Gastroesophageal sphincter (tissue), 4 donors: Measurements from ENCODE around the gene SPATS2L. TPM values are rescaled to one million over a fixed set of nuclear protein-coding genes. Genes with fewer than 3 reads are reported as not detected.

Experiments
- ATAC-seq: fragments of 150-250 bp; one replicate; pipeline ENCODE4 v1.9.1; 2016; ENCODE audit warnings: mild to moderate bottlenecking, moderate library complexity
- H3K27ac ChIP-seq, 4 donors: fragments of 200-600 bp; sonication (generic) in 3 of 4; 1 replicate in 3 of 4; 2 replicates in 1 of 4; pipeline ENCODE4 v1.5.1; 2016 to 2019
- H3K27me3 ChIP-seq: fragments of 200-600 bp; sonication (generic); one replicate; pipeline ENCODE4 v1.5.1; 2019
- H3K36me3 ChIP-seq, 2 donors: fragments of 200-600 bp; sonication (generic); one replicate each; pipeline ENCODE4 v1.5.1; 2019; ENCODE audit warnings: control low read depth in 1 of 2
- H3K4me1 ChIP-seq, 3 donors: fragments of 200-600 bp; sonication (generic); 1 replicate in 2 of 3; 2 replicates in 1 of 3; pipeline ENCODE4 v1.5.1; 2016 to 2019; ENCODE audit warnings: control low read depth in 2 of 3
- H3K4me3 ChIP-seq, 2 donors: fragments of 200-600 bp; sonication (generic); one replicate each; pipeline ENCODE4 v1.5.1; 2019; ENCODE audit warnings: mild to moderate bottlenecking in 1 of 2, moderate library complexity in 1 of 2
- H3K9me3 ChIP-seq, 3 donors: fragments of 200-600 bp; sonication (generic); one replicate each; pipeline ENCODE4 v1.5.1; 2017 to 2019; ENCODE audit warnings: control low read depth in 2 of 3
- EP300 ChIP-seq: sonication (generic); formaldehyde crosslinking; IDR thresholded peaks from one replicate; pipeline ENCODE4 v1.6.1; 2017; ENCODE audit warnings: antibody characterized with exemption, mild to moderate bottlenecking
- POLR2A ChIP-seq, 2 donors: fragments of 450-650 bp; IDR thresholded peaks; one replicate each; pipeline ENCODE4 v1.6.1; 2017; ENCODE audit warnings: antibody characterized with exemption in 2 of 2, mild to moderate bottlenecking in 2 of 2, moderate library complexity in 1 of 2
- POLR2AphosphoS5 ChIP-seq: sonication (generic); formaldehyde crosslinking; IDR thresholded peaks from one replicate; pipeline ENCODE4 v1.6.1; 2017; ENCODE audit warnings: antibody characterized with exemption
- WGBS, 2 donors: methylation state at CpG; one replicate each; pipeline ENCODE4 v1.1.5; 2018; ENCODE audit warnings: low coverage in 1 of 2; 5-methylcytosine and 5-hydroxymethylcytosine counted together
- total RNA-seq, 4 donors: library from RNA; depleted of rRNA; stranded (reverse); fragments of >200 nt; gene quantifications; one replicate each; pipeline ENCODE4 v1.1.0, GENCODE V29; 2016
- TF ChIP-seq, protein P1 (sequence below), 4 experiments: fragments of 200-600 bp in 2 of 4; fragments of 450-650 bp in 2 of 4; sonication (generic) in 1 of 4; IDR thresholded peaks; one replicate each; pipeline ENCODE4 v1.5.1; 2017 to 2019; ENCODE audit warnings: antibody characterized with exemption in 4 of 4, mild to moderate bottlenecking in 2 of 4, moderate library complexity in 2 of 4

SPATS2L gene
- total RNA-seq, 4 donors from 2014 or later = 50.6 to 120 (median 91.5) TPM

GRCh38 chr2:200310545-200310971, 4.1 kb downstream of the SPATS2L start:
- Histone ChIP-seq H3K36me3 (no peaks in the 10 kb centered on the region), H3K27ac (no peak overlapping the region), H3K27me3 (no peaks in the 10 kb centered on the region), H3K4me3 (no peak overlapping the region), H3K4me1 (peaks cover 0 to 52% (median 3%) of the 10 kb centered on the region in 3 donors), H3K9me3 (no peaks in the 10 kb centered on the region)
- no peak for TF ChIP-seq EP300
- no peak for TF ChIP-seq POLR2AphosphoS5
- TF ChIP-seq, protein P1, sequence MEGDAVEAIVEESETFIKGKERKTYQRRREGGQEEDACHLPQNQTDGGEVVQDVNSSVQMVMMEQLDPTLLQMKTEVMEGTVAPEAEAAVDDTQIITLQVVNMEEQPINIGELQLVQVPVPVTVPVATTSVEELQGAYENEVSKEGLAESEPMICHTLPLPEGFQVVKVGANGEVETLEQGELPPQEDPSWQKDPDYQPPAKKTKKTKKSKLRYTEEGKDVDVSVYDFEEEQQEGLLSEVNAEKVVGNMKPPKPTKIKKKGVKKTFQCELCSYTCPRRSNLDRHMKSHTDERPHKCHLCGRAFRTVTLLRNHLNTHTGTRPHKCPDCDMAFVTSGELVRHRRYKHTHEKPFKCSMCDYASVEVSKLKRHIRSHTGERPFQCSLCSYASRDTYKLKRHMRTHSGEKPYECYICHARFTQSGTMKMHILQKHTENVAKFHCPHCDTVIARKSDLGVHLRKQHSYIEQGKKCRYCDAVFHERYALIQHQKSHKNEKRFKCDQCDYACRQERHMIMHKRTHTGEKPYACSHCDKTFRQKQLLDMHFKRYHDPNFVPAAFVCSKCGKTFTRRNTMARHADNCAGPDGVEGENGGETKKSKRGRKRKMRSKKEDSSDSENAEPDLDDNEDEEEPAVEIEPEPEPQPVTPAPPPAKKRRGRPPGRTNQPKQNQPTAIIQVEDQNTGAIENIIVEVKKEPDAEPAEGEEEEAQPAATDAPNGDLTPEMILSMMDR (IDR thresholded peaks at IDR 0.05) = no peak
- TF ChIP-seq POLR2A (IDR thresholded peaks at IDR 0.05) = no peak
- WGBS, 2 donors = 75% methylated on average over 2 of the region's 2 CpGs; no CpG with 5 or more reads in 1 of the 2 donors
- no peak for ATAC-seq

DNA sequence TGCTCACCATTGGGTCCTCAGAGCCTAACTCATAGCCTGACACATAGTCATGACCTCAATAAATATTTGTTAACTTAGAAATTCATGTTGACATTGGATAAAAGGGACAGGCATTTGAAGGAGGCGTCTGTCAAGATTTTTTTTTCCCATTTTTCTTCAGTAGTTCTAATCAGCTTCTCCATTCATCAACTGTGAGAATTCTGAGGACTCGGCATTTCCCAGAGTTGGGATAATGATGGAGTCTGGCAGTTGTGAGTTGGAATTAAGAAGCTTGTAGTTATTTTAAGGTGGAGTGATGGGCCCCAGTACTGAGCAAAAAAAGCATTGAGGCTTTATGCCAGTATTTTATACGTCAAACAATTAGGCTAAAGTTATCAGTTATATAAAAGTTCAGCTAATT, 4.6 kb downstream of the SPATS2L start:
- Histone ChIP-seq H3K4me3 (no peak overlapping the region), H3K27ac (no peak overlapping the region), H3K27me3 (no peaks in the 10 kb centered on the region), H3K9me3 (no peaks in the 10 kb centered on the region), H3K4me1 (peaks cover 0 to 49% (median 3%) of the 10 kb centered on the region in 3 donors), H3K36me3 (no peaks in the 10 kb centered on the region)
- TF ChIP-seq EP300 (no peak), POLR2AphosphoS5 (no peak), POLR2A (IDR thresholded peaks at IDR 0.05) (no peak)
- TF ChIP-seq, protein P1 (IDR thresholded peaks at IDR 0.05) = no peak
- ATAC-seq = no peak
- WGBS, 2 donors = 56 to 71% methylated on average over 2 to 3 of the region's 3 CpGs

DNA sequence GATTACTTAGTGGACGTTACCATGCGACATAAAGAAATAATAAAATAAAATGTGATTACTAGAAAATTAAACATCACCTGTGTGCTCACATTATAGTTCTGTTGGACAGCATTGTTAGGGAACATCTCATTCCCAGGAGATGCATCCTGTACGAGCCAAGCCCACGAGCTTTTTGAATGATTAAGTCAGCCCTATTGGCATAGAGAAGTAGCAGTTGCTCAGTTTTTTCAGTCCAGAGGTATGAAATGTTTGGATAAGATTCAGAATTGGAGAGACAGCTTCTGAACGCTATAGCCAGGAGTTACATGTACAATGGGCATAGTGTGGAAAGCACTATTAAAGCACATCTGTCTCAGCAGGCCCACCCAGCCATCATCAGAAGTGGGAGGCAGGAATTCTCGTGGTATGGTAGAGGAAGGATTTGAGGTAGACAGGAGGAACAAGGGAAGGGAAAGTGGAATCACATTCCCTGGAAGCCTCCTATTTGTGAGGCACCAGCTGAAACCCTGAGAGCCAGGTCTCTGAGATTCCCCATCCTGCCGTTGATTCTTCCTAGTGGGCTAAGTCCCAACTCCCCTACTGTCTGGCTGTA, 8.6 kb downstream of the SPATS2L start:
- Histone ChIP-seq H3K27me3 (no peaks in the 10 kb centered on the region), H3K4me1 (peaks cover 0 to 74% (median 6%) of the 10 kb centered on the region in 3 donors), H3K36me3 (no peaks in the 10 kb centered on the region), H3K27ac (no peak overlapping the region), H3K4me3 (no peak overlapping the region), H3K9me3 (no peaks in the 10 kb centered on the region)
- ATAC-seq = no peak
- TF ChIP-seq EP300 (no peak), POLR2A (IDR thresholded peaks at IDR 0.05) (no peak), POLR2AphosphoS5 (no peak)
- TF ChIP-seq, protein P1 (IDR thresholded peaks at IDR 0.05) = no peak
- WGBS, 2 donors = 57 to 75% methylated on average over 6 to 7 of the region's 7 CpGs

DNA sequence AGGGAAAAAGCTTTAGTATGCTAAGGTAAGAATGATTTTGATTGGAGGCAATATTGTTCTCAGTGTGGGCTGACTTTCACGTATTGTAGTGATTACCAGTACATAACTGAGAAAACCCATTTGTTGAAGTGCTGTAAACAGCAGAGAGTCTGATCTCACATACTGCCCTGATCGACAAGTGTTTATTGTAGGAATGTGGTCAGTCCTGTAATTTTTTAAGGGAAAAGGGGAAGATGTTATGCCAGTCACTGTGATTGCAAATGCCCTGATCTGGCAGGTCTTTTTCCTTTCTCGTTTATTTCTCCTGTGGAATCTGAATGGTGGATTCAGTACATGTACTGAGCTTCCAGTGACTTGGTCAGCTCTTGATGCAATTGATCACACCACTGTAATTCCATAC, 11.5 kb downstream of the SPATS2L start:
- ATAC-seq = no peak
- H3K4me1 ChIP-seq = peaks cover 0 to 75% (median 3%) of the 10 kb centered on the region in 3 donors
- 46 to 47% methylated on average over 3 of the region's 3 CpGs for WGBS, 2 donors

More for the DNA sequence above, 11.5 kb downstream of the SPATS2L start:
- H3K27me3 ChIP-seq = no peaks in the 10 kb centered on the region
- TF ChIP-seq EP300 = no peak
- TF ChIP-seq POLR2AphosphoS5 = no peak
- TF ChIP-seq POLR2A (IDR thresholded peaks at IDR 0.05) = no peak
- TF ChIP-seq, protein P1 (IDR thresholded peaks at IDR 0.05) = no peak
- H3K36me3 ChIP-seq = no peaks in the 10 kb centered on the region
- no peak overlapping the region for H3K27ac ChIP-seq
- H3K9me3 ChIP-seq = no peaks in the 10 kb centered on the region
- no peak overlapping the region for H3K4me3 ChIP-seq
